MCF 10A (cell line): ENCODE results near the gene EPN2. TPM values are rescaled to one million over a fixed set of nuclear protein-coding genes. Genes with fewer than 3 reads are reported as not detected.

Source experiments
- BruUV-seq: library from RNA; stranded (reverse); fragments of 400-500 nt; replicated peaks from 2 replicates; lab custom pipeline; 2021; lab: Mats Ljungman, UMichigan
- CTCF ChIA-PET: fragments of 300-600 bp; sonication (Branson Sonifier 250); formaldehyde crosslinking; extraction: SDS; loops from one replicate; lab custom pipeline; 2021; ENCODE audit warnings: antibody characterized with exemption, inconsistent platforms; lab: Yijun Ruan, JAX
- POLR2A ChIA-PET: fragments of 300-600, 350-650 bp; sonication (Branson Sonifier 250); formaldehyde crosslinking; extraction: SDS; loops from one replicate; lab custom pipeline; 2020; ENCODE audit warnings: antibody characterized with exemption, inconsistent platforms; lab: Yijun Ruan, JAX
- DNase-seq: peaks from one replicate; pipeline ENCODE4 v3.0.0-alpha.2; 2018; ENCODE audit not compliant: unreplicated experiment
- H3K27ac Mint-ChIP-seq: one replicate; pipeline ENCODE4 v1.8.0; 2022; ENCODE audit warnings: mild to moderate bottlenecking, low read depth, mixed read lengths; ENCODE audit not compliant: unreplicated experiment
- H3K27me3 Mint-ChIP-seq: one replicate; pipeline ENCODE4 v1.8.0; 2022; ENCODE audit warnings: mixed read lengths; ENCODE audit not compliant: insufficient read depth, unreplicated experiment
- H3K36me3 Mint-ChIP-seq: one replicate; pipeline ENCODE4 v1.8.0; 2022; ENCODE audit warnings: mild to moderate bottlenecking, moderate library complexity, mixed read lengths; ENCODE audit not compliant: insufficient read depth, unreplicated experiment
- H3K4me1 Mint-ChIP-seq: one replicate; pipeline ENCODE4 v1.8.0; 2022; ENCODE audit warnings: mixed read lengths; ENCODE audit not compliant: insufficient read depth, unreplicated experiment
- H3K4me3 Mint-ChIP-seq: one replicate; pipeline ENCODE4 v1.8.0; 2022; ENCODE audit warnings: mild to moderate bottlenecking, moderate library complexity, mixed read lengths; ENCODE audit not compliant: unreplicated experiment
- H3K9me3 Mint-ChIP-seq: one replicate; pipeline ENCODE4 v1.8.0; 2022; ENCODE audit warnings: mixed read lengths; ENCODE audit not compliant: unreplicated experiment
- intact Hi-C: fragments of 100-400 bp; cut with micrococcal nuclease; formaldehyde crosslinking; loops from 2 replicates; pipeline ENCODE4 v1.14.1; 2022
- total RNA-seq: library from RNA; stranded (reverse); gene quantifications from 2 replicates; pipeline ENCODE4 v1.2.3, GENCODE V29; 2022
- TF ChIP-seq, protein P1 (sequence below): fragments of 200-600 bp; IDR thresholded peaks from one replicate; pipeline ENCODE4 v1.8.0; 2022; ENCODE audit warnings: antibody characterized with exemption, mild to moderate bottlenecking; ENCODE audit not compliant: unreplicated experiment

Gene EPN2
- total RNA-seq, 1 experiment from 2014 or later, result 35.1 TPM

DNA sequence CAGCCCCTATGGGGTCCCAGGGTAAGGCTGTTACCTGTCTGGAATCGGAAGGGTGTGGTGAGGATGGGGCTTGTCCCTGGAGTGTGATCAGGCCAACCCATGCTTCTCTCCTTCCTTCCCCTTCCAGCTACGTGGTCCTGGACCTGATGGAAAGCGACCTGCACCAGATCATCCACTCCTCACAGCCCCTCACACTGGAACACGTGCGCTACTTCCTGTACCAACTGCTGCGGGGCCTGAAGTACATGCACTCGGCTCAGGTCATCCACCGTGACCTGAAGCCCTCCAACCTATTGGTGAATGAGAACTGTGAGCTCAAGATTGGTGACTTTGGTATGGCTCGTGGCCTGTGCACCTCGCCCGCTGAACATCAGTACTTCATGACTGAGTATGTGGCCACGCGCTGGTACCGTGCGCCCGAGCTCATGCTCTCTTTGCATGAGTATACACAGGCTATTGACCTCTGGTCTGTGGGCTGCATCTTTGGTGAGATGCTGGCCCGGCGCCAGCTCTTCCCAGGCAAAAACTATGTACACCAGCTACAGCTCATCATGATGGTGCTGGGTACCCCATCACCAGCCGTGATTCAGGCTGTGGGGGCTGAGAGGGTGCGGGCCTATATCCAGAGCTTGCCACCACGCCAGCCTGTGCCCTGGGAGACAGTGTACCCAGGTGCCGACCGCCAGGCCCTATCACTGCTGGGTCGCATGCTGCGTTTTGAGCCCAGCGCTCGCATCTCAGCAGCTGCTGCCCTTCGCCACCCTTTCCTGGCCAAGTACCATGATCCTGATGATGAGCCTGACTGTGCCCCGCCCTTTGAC is 143.5 kb downstream of the EPN2 start:
- intact Hi-C loops, result no loop called here
- TF ChIP-seq, protein P1, sequence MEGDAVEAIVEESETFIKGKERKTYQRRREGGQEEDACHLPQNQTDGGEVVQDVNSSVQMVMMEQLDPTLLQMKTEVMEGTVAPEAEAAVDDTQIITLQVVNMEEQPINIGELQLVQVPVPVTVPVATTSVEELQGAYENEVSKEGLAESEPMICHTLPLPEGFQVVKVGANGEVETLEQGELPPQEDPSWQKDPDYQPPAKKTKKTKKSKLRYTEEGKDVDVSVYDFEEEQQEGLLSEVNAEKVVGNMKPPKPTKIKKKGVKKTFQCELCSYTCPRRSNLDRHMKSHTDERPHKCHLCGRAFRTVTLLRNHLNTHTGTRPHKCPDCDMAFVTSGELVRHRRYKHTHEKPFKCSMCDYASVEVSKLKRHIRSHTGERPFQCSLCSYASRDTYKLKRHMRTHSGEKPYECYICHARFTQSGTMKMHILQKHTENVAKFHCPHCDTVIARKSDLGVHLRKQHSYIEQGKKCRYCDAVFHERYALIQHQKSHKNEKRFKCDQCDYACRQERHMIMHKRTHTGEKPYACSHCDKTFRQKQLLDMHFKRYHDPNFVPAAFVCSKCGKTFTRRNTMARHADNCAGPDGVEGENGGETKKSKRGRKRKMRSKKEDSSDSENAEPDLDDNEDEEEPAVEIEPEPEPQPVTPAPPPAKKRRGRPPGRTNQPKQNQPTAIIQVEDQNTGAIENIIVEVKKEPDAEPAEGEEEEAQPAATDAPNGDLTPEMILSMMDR, result no peak
- ChIA-PET POLR2A (interaction anchor here (0.5 to 3.6 kb wide), 3 partner anchors 68 to 280 kb away, joined by 3 to 54 read pairs (median 3); no protein-coding TSS in a partner anchor), CTCF (interaction anchor here (0.6 to 2.2 kb wide), 4 partner anchors 18 to 166 kb away, joined by 3 to 17 read pairs (median 3); partner anchors contain the start of gene B9D1)
- Mint-ChIP-seq H3K27ac (no peak overlapping the region), H3K9me3 (no peaks in the 10 kb centered on the region), H3K36me3 (peaks cover 28% of the 10 kb centered on the region), H3K4me1 (peaks cover 26% of the 10 kb centered on the region), H3K27me3 (no peaks in the 10 kb centered on the region), H3K4me3 (no peak overlapping the region)
- no peak for DNase-seq
- BruUV-seq, result no TSS peak

DNA sequence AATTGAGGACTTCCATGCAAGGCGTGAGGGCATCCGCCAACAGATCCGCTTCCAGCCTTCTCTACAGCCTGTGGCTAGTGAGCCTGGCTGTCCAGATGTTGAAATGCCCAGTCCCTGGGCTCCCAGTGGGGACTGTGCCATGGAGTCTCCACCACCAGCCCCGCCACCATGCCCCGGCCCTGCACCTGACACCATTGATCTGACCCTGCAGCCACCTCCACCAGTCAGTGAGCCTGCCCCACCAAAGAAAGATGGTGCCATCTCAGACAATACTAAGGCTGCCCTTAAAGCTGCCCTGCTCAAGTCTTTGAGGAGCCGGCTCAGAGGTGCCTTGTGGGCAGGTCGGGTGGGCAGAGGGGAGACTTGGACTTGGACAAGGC is 144.2 kb downstream of the EPN2 start:
- peaks cover 29% of the 10 kb centered on the region for H3K4me1 Mint-ChIP-seq
- H3K27me3 Mint-ChIP-seq, result no peaks in the 10 kb centered on the region
- POLR2A ChIA-PET, result interaction anchor here (0.7 kb wide), 1 partner anchor 279 kb away, joined by 3 read pairs; no protein-coding TSS in a partner anchor
- H3K4me3 Mint-ChIP-seq, result no peak overlapping the region
- TF ChIP-seq, protein P1, result no peak
- no peak overlapping the region for H3K27ac Mint-ChIP-seq
- no TSS peak for BruUV-seq
- intact Hi-C loops, result no loop called here
- H3K36me3 Mint-ChIP-seq, result peaks cover 28% of the 10 kb centered on the region
- CTCF ChIA-PET, result no interaction called here
- DNase-seq, result no peak
- H3K9me3 Mint-ChIP-seq, result no peaks in the 10 kb centered on the region

DNA sequence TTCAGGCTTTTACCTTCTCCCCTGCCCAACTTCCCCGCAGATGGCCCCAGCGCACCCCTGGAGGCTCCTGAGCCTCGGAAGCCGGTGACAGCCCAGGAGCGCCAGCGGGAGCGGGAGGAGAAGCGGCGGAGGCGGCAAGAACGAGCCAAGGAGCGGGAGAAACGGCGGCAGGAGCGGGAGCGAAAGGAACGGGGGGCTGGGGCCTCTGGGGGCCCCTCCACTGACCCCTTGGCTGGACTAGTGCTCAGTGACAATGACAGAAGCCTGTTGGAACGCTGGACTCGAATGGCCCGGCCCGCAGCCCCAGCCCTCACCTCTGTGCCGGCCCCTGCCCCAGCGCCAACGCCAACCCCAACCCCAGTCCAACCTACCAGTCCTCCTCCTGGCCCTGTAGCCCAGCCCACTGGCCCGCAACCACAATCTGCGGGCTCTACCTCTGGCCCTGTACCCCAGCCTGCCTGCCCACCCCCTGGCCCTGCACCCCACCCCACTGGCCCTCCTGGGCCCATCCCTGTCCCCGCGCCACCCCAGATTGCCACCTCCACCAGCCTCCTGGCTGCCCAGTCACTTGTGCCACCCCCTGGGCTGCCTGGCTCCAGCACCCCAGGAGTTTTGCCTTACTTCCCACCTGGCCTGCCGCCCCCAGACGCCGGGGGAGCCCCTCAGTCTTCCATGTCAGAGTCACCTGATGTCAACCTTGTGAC is 144.7 kb downstream of the EPN2 start:
- Mint-ChIP-seq H3K4me1 (peaks cover 29% of the 10 kb centered on the region), H3K9me3 (no peaks in the 10 kb centered on the region)
- no TSS peak for BruUV-seq

More for the DNA sequence above, 144.7 kb downstream of the EPN2 start:
- Mint-ChIP-seq H3K4me3 (no peak overlapping the region), H3K36me3 (peaks cover 28% of the 10 kb centered on the region), H3K27ac (no peak overlapping the region), H3K27me3 (no peaks in the 10 kb centered on the region)
- CTCF ChIA-PET, result no interaction called here
- intact Hi-C loops, result no loop called here
- no peak for DNase-seq
- TF ChIP-seq, protein P1, result no peak
- POLR2A ChIA-PET, result no interaction called here
